H1 (cell line): Measurements from ENCODE around the gene EPB41L3.

ENCODE experiments used
- BACH1 ChIP-seq: IDR thresholded peaks from 2 replicates; pipeline ENCODE4 v1.6.1; 2012; ENCODE audit warnings: low read length, improper control_type of control experiment
- GABPA ChIP-seq: IDR thresholded peaks from 2 replicates; pipeline ENCODE4 v1.6.1; 2011; ENCODE audit warnings: mild to moderate bottlenecking, low read length, moderate library complexity, borderline replicate concordance; ENCODE audit not compliant: insufficient read depth
- POLR2A ChIP-seq, 2 experiments: IDR thresholded peaks; 1 replicate in 1 of 2; 2 replicates in 1 of 2; pipeline ENCODE4 v1.6.1; 2011; ENCODE audit warnings: low read depth in 2 of 2, low read length in 2 of 2, mild to moderate bottlenecking in 2 of 2; ENCODE audit errors: control extremely low read depth in 1 of 2
- POLR2AphosphoS5 ChIP-seq: IDR thresholded peaks from 2 replicates; pipeline ENCODE4 v1.6.1; 2011; ENCODE audit warnings: low read depth, low read length
- RAD21 ChIP-seq, 2 experiments: IDR thresholded peaks in 1 of 2; conservative IDR thresholded peaks in 1 of 2; 2 replicates each; pipeline ENCODE4 v1.6.1; 2011; ENCODE audit warnings: low read depth in 2 of 2, low read length in 2 of 2, improper control_type of control experiment in 1 of 2, inconsistent platforms in 1 of 2, mild to moderate bottlenecking in 1 of 2, moderate library complexity in 1 of 2
- RXRA ChIP-seq: IDR thresholded peaks from 2 replicates; pipeline ENCODE4 v1.6.1; 2011; ENCODE audit warnings: low read depth, mild to moderate bottlenecking, low read length, moderate library complexity; ENCODE audit not compliant: insufficient read depth
- TEAD4 ChIP-seq: IDR thresholded peaks from 2 replicates; pipeline ENCODE4 v1.6.1; 2012; ENCODE audit warnings: low read depth, low read length, inconsistent platforms, mixed read lengths
- TF ChIP-seq, protein P1 (sequence below): IDR thresholded peaks from 2 replicates; pipeline ENCODE4 v1.6.1; 2012; ENCODE audit warnings: low read length, inconsistent platforms
- TF ChIP-seq, protein P2 (sequence below), 3 experiments: IDR thresholded peaks; 1 replicate in 2 of 3; 2 replicates in 1 of 3; pipeline versions ENCODE4 v1.5.1 to v1.6.1; 2011; ENCODE audit warnings: low read length in 3 of 3, mild to moderate bottlenecking in 3 of 3, inconsistent platforms in 2 of 3, low read depth in 1 of 3, moderate library complexity in 1 of 3; ENCODE audit not compliant: insufficient read depth in 1 of 3; ENCODE audit errors: control extremely low read depth in 1 of 3

DNA sequence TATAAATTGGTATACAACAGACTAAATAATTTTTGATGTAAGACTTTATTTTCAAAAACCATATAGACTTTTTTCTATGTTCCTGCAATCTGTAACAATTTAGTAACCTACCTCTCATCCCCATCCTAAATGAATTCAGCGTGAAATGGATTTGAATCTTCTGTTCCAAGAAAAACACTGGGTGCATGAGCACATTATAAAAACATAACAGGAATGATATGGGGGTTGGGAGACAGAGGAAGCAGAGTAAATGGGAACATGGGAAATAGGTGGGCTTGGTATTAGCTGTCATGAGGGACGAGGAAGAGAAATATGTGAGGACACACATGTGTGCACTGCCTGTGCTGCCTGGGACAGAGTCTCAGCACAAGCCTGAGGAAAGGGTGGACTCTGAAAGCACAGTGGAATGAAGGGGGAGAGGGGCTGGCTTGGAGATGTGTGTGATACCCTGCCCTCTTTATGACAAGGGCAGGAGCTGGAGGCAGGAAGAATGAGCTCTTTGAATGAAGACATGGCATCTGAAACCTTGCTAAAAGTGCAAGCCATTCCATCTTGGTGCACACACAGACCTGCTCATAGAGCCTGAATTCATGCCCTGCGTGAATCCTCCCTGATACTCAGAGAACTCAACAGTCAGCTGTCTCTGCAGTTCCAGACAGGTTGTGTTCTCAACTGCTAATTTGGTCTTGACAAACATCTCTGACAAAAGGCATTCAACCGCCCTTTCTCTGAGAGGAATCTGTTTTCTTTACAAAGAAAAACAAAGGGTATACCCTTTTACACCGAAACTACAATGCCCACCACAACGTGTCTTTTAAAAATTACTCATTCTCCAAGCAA lies 66.6 kb downstream of the EPB41L3 start:
- TF ChIP-seq BACH1, result no peak
- TF ChIP-seq, protein P1, sequence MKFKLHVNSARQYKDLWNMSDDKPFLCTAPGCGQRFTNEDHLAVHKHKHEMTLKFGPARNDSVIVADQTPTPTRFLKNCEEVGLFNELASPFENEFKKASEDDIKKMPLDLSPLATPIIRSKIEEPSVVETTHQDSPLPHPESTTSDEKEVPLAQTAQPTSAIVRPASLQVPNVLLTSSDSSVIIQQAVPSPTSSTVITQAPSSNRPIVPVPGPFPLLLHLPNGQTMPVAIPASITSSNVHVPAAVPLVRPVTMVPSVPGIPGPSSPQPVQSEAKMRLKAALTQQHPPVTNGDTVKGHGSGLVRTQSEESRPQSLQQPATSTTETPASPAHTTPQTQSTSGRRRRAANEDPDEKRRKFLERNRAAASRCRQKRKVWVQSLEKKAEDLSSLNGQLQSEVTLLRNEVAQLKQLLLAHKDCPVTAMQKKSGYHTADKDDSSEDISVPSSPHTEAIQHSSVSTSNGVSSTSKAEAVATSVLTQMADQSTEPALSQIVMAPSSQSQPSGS, result no peak
- TF ChIP-seq RAD21 (IDR thresholded peaks at IDR 0.05 in 1 of 2, conservative IDR thresholded peaks at IDR 0.05 in 1 of 2; ENCODE audit: low read depth in 2 of 2, low read length in 2 of 2), result no peak
- no peak for TF ChIP-seq RXRA
- TF ChIP-seq POLR2AphosphoS5, result no peak
- TF ChIP-seq POLR2A (IDR thresholded peaks at IDR 0.05; ENCODE audit: control extremely low read depth in 1 of 2, low read depth in 2 of 2, low read length in 2 of 2), result no peak
- TF ChIP-seq, protein P2, sequence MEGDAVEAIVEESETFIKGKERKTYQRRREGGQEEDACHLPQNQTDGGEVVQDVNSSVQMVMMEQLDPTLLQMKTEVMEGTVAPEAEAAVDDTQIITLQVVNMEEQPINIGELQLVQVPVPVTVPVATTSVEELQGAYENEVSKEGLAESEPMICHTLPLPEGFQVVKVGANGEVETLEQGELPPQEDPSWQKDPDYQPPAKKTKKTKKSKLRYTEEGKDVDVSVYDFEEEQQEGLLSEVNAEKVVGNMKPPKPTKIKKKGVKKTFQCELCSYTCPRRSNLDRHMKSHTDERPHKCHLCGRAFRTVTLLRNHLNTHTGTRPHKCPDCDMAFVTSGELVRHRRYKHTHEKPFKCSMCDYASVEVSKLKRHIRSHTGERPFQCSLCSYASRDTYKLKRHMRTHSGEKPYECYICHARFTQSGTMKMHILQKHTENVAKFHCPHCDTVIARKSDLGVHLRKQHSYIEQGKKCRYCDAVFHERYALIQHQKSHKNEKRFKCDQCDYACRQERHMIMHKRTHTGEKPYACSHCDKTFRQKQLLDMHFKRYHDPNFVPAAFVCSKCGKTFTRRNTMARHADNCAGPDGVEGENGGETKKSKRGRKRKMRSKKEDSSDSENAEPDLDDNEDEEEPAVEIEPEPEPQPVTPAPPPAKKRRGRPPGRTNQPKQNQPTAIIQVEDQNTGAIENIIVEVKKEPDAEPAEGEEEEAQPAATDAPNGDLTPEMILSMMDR (IDR thresholded peaks at IDR 0.05; ENCODE audit: control extremely low read depth in 1 of 3, insufficient read depth in 1 of 3, low read depth in 1 of 3, low read length in 3 of 3), result no peak
- TF ChIP-seq TEAD4, result no peak
- TF ChIP-seq GABPA, result no peak
